ENCODE results near the gene PPM1G. TPM values are rescaled to one million over a fixed set of nuclear protein-coding genes. Genes with fewer than 3 reads are reported as not detected.
"Not testable (repeated sequence)": the region's sequence is repeated elsewhere in the genome, so short reads cannot be mapped to it uniquely, and the experiment has no call there.

Gene PPM1G
- total and polyA plus RNA-seq, 4 donors: 45.9 to 76.2 (median 61.7) TPM

DNA sequence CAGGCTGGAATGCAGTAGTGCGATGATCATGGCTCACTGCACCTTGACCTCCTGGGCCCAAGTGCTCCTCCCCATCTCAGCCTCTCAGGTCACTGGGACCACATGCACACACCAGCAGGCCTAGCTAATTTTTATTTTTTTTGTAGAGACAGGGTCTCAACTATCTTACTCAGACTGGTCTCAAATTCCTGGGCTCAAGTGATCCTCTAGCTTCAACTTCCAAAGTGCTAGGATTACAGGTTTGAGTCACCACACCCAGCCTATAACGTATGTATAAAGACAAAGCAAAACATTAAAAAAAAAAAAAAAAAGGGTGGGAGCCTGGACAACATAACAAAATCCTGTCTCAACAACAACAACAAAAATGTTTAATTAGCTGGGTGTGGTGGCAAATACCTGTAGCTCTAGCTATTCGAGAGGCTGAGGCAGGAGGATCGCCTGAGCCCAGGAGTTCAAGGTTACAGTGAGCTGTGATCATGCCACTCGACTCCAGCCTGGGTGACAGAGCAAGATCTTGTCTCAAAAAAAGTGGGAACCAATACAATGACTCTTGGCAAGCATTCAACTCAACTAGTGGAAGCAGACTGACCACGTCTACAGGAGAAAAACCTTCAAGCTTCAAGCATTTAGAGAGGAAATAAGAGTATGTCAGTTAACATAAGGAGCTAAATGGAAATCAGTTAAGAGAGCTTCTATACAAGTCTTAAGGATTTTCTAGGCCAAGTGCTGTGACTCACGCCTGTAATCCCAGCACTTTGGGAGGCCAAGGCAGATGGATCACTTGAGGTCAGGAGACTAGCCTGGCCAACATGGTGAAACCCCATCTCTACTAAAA is 55.4 kb downstream of the PPM1G start:
- Histone ChIP-seq H3K27me3 (ENCODE audit: control insufficient read depth in 3 of 3, insufficient read depth in 3 of 3, low read length in 2 of 3) (no peaks in the 10 kb centered on the region), H3K36me3 (ENCODE audit: control insufficient read depth in 4 of 4, insufficient read depth in 4 of 4, low read length in 4 of 4) (peaks cover 0 to 5% (median 2%) of the 10 kb centered on the region in 4 donors), H3K27ac (ENCODE audit: low read depth in 1 of 2, low read length in 1 of 2) (no peak overlapping the region), H3K9ac (ENCODE audit: insufficient read depth in 1 of 2, low read length in 2 of 2) (no peak overlapping the region), H3K9me3 (ENCODE audit: control insufficient read depth in 4 of 4, insufficient read depth in 3 of 4, low read length in 3 of 4) (no peaks in the 10 kb centered on the region), H3K4me1 (ENCODE audit: control insufficient read depth in 5 of 5, insufficient read depth in 5 of 5, low read length in 5 of 5) (peaks cover 0 to 16% (median 4%) of the 10 kb centered on the region in 5 donors), H3K4me3 (no peak overlapping the region)
- ATAC-seq (ENCODE audit: insufficient read depth, low FRiP score) (no peak), DNase-seq (no peak)
- no peak for TF ChIP-seq CTCF (IDR thresholded peaks at IDR 0.05; ENCODE audit: control extremely low read depth, extremely low read depth)
- WGBS, 2 donors: 71 to 72% methylated on average over 7 of the region's 7 CpGs

DNA sequence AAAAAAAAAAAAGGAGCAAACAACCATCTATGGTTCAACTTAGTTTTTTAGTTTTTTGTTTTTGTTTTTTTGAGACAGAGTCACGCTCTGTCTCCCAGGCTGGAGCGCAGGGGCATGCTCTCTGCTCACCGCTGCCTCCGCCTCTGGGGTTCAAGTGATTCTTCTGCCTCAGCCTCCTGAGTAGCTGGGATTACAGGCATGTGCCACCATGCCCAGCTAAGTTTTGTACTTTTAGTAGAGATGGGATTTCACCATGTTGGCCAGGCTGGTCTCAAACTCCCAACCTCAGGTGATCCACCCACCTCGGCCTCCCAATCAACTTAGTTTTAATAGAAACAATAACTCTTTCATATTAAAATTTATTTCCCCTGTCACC is 56.0 kb downstream of the PPM1G start:
- not testable (repeated sequence) for H3K9me3 ChIP-seq (ENCODE audit: control insufficient read depth in 4 of 4, insufficient read depth in 3 of 4, low read length in 3 of 4); DNase-seq; H3K9ac ChIP-seq (ENCODE audit: insufficient read depth in 1 of 2, low read length in 2 of 2); ATAC-seq (ENCODE audit: insufficient read depth, low FRiP score); H3K36me3 ChIP-seq (ENCODE audit: control insufficient read depth in 4 of 4, insufficient read depth in 4 of 4, low read length in 4 of 4); H3K4me3 ChIP-seq; H3K27me3 ChIP-seq (ENCODE audit: control insufficient read depth in 3 of 3, insufficient read depth in 3 of 3, low read length in 2 of 3); H3K27ac ChIP-seq (ENCODE audit: low read depth in 1 of 2, low read length in 1 of 2)
- 94 to 96% methylated on average over 5 of the region's 5 CpGs for WGBS, 2 donors
- H3K4me1 ChIP-seq (ENCODE audit: control insufficient read depth in 5 of 5, insufficient read depth in 5 of 5, low read length in 5 of 5): peaks cover 0 to 16% (median 4%) of the 10 kb centered on the region in 5 donors

- H3K27ac ChIP-seq (ENCODE audit: low read depth in 1 of 2, low read length in 1 of 2): no peak overlapping the region
- ATAC-seq (ENCODE audit: insufficient read depth, low FRiP score): no peak
- 81 to 91% methylated on average over 6 of the region's 6 CpGs for WGBS, 2 donors
- no peak overlapping the region for H3K9ac ChIP-seq (ENCODE audit: insufficient read depth in 1 of 2, low read length in 2 of 2)
- no peak overlapping the region for H3K4me3 ChIP-seq
- TF ChIP-seq CTCF (IDR thresholded peaks at IDR 0.05; ENCODE audit: control extremely low read depth, extremely low read depth): no peak
- no peaks in the 10 kb centered on the region for H3K9me3 ChIP-seq (ENCODE audit: control insufficient read depth in 4 of 4, insufficient read depth in 3 of 4, low read length in 3 of 4)
- H3K36me3 ChIP-seq (ENCODE audit: control insufficient read depth in 4 of 4, insufficient read depth in 4 of 4, low read length in 4 of 4): peaks cover 0 to 5% (median 2%) of the 10 kb centered on the region in 4 donors
- H3K27me3 ChIP-seq (ENCODE audit: control insufficient read depth in 3 of 3, insufficient read depth in 3 of 3, low read length in 2 of 3): no peaks in the 10 kb centered on the region
- no peak for DNase-seq
- H3K4me1 ChIP-seq (ENCODE audit: control insufficient read depth in 5 of 5, insufficient read depth in 5 of 5, low read length in 5 of 5): peaks cover 0 to 7% (median 5%) of the 10 kb centered on the region in 5 donors
Measured at GRCh38 chr2:27351802-27352598, 57.4 kb downstream of the PPM1G start.

DNA sequence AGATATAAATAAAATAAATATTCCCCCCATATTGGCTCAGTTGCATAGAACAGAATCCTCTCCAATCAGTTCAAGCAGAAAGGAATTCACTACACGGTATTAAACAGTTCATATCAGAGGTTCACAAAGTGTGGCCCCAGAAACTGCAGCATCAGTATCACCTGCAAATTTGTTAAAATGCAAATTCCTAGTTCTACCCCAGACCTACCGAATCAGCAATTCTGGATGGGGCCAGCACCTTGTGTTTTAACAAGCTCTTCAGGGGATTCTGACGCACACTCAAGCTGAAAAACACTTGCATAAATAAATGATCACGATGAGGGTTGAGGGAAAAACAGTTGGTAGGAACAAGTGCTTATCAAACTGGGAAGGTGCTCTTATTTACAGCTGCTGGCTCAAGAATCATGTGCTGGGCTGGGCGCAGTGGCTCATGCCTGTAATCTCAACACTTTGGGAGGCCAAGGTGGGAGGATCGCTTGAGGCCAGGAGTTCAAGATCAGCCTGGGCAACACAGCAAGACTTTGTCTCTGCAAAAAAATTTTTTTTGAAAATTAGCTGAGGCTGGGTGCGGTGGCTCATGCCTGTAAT is 59.2 kb downstream of the PPM1G start:
- Histone ChIP-seq H3K4me1 (ENCODE audit: control insufficient read depth in 5 of 5, insufficient read depth in 5 of 5, low read length in 5 of 5) (peaks cover 0 to 4% (median 0%) of the 10 kb centered on the region in 5 donors), H3K9ac (ENCODE audit: insufficient read depth in 1 of 2, low read length in 2 of 2) (no peak overlapping the region), H3K9me3 (ENCODE audit: control insufficient read depth in 4 of 4, insufficient read depth in 3 of 4, low read length in 3 of 4) (no peaks in the 10 kb centered on the region), H3K27me3 (ENCODE audit: control insufficient read depth in 3 of 3, insufficient read depth in 3 of 3, low read length in 2 of 3) (no peaks in the 10 kb centered on the region), H3K27ac (ENCODE audit: low read depth in 1 of 2, low read length in 1 of 2) (no peak overlapping the region), H3K4me3 (no peak overlapping the region), H3K36me3 (ENCODE audit: control insufficient read depth in 4 of 4, insufficient read depth in 4 of 4, low read length in 4 of 4) (peaks cover 0 to 5% (median 0%) of the 10 kb centered on the region in 4 donors)
- 86 to 91% methylated on average over 7 of the region's 7 CpGs for WGBS, 2 donors
- no peak for ATAC-seq (ENCODE audit: insufficient read depth, low FRiP score)
- no peak for DNase-seq
- no peak for TF ChIP-seq CTCF (IDR thresholded peaks at IDR 0.05; ENCODE audit: control extremely low read depth, extremely low read depth)
